Breast epithelium (tissue), 4 donors: ENCODE results near the gene PLXNA4. TPM values are rescaled to one million over a fixed set of nuclear protein-coding genes. Genes with fewer than 3 reads are reported as not detected.

Source experiments
- DNase-seq, 2 donors: peaks; one replicate each; pipeline ENCODE4 v3.0.0-alpha.2; 2019; ENCODE audit warnings: low spot score in 2 of 2
- H3K27ac ChIP-seq, 2 donors: fragments of 200-600 bp; sonication (generic) in 1 of 2; one replicate each; pipeline ENCODE4 v1.5.1; 2016 to 2019; ENCODE audit warnings: mild to moderate bottlenecking in 1 of 2
- H3K27me3 ChIP-seq, 2 donors: fragments of 200-600 bp; sonication (generic) in 1 of 2; one replicate each; pipeline versions ENCODE4 v1.5.1 to v1.6.0; 2017 to 2019; ENCODE audit warnings: control low read depth in 1 of 2, mild to moderate bottlenecking in 1 of 2
- H3K36me3 ChIP-seq: fragments of 200-600 bp; one replicate; pipeline ENCODE4 v1.5.1; 2019
- H3K4me1 ChIP-seq, 2 donors: fragments of 200-600 bp; sonication (generic); one replicate each; pipeline ENCODE4 v1.5.1; 2016 to 2019; ENCODE audit warnings: control low read depth in 1 of 2
- H3K4me3 ChIP-seq, 3 donors: fragments of 200-600 bp; sonication (generic); 1 replicate in 2 of 3; 2 replicates in 1 of 3; pipeline ENCODE4 v1.5.1; 2016 to 2019; ENCODE audit warnings: mild to moderate bottlenecking in 3 of 3, moderate library complexity in 2 of 3
- H3K9me3 ChIP-seq, 2 donors: fragments of 200-600 bp; sonication (generic) in 1 of 2; one replicate each; pipeline ENCODE4 v1.5.1; 2016 to 2019; ENCODE audit warnings: control low read depth in 1 of 2
- POLR2A ChIP-seq: fragments of 450-650 bp; IDR thresholded peaks from one replicate; pipeline ENCODE4 v1.6.1; 2016; ENCODE audit warnings: antibody characterized with exemption, mild to moderate bottlenecking, moderate library complexity
- POLR2AphosphoS5 ChIP-seq, 3 donors: sonication (generic); formaldehyde crosslinking; IDR thresholded peaks; one replicate each; pipeline ENCODE4 v1.6.1; 2017; ENCODE audit warnings: antibody characterized with exemption in 3 of 3
- intact Hi-C: fragments of 100-400 bp; cut with DNase I; formaldehyde crosslinking; loops from one replicate; pipeline ENCODE4 v1.15.1; 2023; ENCODE audit warnings: low total_unique reads
- total RNA-seq, 3 donors: library from RNA; depleted of rRNA; stranded (reverse); fragments of >200 nt; gene quantifications; one replicate each; pipeline ENCODE4 v1.1.0, GENCODE V29; 2016
- TF ChIP-seq, protein P1 (sequence below), 3 donors: fragments of 450-650 bp; IDR thresholded peaks; one replicate each; pipeline ENCODE4 v1.5.1; 2016 to 2017; ENCODE audit warnings: antibody characterized with exemption in 3 of 3, mild to moderate bottlenecking in 3 of 3, moderate library complexity in 3 of 3

The PLXNA4 gene
- total RNA-seq, 3 donors from 2014 or later: 7.2 to 32.5 (median 26.2) TPM

DNA sequence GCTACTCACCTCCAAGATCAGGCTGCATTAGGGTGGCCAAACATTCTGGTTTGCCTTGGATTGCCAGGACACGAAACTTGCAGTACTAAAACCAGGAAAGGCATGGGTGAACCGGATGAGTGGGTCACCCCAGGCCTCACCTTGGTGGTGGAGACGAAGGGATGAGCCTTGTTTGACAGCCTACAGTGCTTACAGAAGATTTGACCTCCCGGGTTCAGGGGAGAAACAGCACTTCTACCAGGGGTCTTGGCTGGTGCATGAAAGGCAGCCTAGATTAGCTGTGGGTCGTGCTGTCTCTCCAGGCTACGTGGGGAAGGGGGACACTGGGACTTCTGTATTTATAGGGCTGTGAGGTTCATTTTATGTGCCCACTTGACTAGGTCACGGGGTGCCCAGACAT lies 469.8 kb downstream of the PLXNA4 start:
- Histone ChIP-seq H3K4me3 (no peak overlapping the region), H3K9me3 (no peaks in the 10 kb centered on the region), H3K4me1 (no peaks in the 10 kb centered on the region), H3K36me3 (no peaks in the 10 kb centered on the region), H3K27me3 (no peaks in the 10 kb centered on the region), H3K27ac (no peak overlapping the region)
- DNase-seq: no peak
- TF ChIP-seq, protein P1, sequence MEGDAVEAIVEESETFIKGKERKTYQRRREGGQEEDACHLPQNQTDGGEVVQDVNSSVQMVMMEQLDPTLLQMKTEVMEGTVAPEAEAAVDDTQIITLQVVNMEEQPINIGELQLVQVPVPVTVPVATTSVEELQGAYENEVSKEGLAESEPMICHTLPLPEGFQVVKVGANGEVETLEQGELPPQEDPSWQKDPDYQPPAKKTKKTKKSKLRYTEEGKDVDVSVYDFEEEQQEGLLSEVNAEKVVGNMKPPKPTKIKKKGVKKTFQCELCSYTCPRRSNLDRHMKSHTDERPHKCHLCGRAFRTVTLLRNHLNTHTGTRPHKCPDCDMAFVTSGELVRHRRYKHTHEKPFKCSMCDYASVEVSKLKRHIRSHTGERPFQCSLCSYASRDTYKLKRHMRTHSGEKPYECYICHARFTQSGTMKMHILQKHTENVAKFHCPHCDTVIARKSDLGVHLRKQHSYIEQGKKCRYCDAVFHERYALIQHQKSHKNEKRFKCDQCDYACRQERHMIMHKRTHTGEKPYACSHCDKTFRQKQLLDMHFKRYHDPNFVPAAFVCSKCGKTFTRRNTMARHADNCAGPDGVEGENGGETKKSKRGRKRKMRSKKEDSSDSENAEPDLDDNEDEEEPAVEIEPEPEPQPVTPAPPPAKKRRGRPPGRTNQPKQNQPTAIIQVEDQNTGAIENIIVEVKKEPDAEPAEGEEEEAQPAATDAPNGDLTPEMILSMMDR (IDR thresholded peaks at IDR 0.05): no peak
- no peak for TF ChIP-seq POLR2AphosphoS5 (IDR thresholded peaks at IDR 0.05)
- TF ChIP-seq POLR2A: no peak
- intact Hi-C loops: no loop called here

DNA sequence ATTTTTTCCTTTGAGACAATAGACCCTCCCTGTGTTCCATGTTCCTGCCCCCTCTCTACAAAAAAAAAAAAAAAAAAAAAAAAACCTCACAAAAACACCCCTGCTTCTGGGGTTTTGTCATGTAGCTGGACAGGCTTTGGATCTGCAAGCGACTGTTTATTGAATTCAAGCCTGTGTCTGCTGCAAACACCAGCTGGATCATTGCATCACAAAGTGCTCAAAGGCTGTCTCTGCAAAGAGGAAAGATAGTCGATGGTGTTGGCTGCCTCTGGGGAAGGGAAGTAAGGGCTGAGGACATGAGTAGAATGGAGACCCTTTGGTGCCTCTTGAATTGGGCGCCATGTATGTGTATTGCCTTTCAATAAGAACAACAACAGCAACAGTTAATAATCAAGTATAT lies 471.2 kb downstream of the PLXNA4 start:
- Histone ChIP-seq H3K27ac (no peak overlapping the region), H3K4me3 (no peak overlapping the region), H3K36me3 (no peaks in the 10 kb centered on the region), H3K27me3 (no peaks in the 10 kb centered on the region), H3K4me1 (no peaks in the 10 kb centered on the region), H3K9me3 (no peaks in the 10 kb centered on the region)
- no peak for DNase-seq
- intact Hi-C loops: no loop called here
- no peak for TF ChIP-seq POLR2A
- TF ChIP-seq, protein P1 (IDR thresholded peaks at IDR 0.05): no peak
- TF ChIP-seq POLR2AphosphoS5 (IDR thresholded peaks at IDR 0.05): no peak

DNA sequence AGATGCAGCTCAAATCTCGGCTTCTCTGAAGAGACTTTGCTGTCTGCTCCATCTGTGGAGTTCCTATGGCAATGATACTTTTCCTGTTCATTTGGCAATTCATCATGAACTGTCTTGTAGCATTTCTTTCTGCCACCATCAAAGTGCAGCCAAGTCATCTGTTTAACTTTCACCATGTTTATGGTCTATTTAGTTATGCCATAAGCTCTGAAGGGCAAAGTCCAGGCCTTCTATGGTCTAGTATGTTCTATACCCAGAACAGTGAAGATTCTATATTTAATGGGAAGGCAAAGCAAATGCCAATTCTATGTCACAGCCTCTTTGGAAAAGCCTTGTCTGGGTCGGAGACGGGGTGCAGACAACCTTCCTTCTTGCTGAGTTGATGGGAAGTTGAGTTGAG lies 472.6 kb downstream of the PLXNA4 start:
- intact Hi-C loops: no loop called here
- Histone ChIP-seq H3K27me3 (no peaks in the 10 kb centered on the region), H3K36me3 (no peaks in the 10 kb centered on the region), H3K4me3 (no peak overlapping the region), H3K9me3 (no peaks in the 10 kb centered on the region), H3K4me1 (no peaks in the 10 kb centered on the region), H3K27ac (no peak overlapping the region)
- TF ChIP-seq POLR2AphosphoS5 (IDR thresholded peaks at IDR 0.05) (no peak), POLR2A (no peak)
- TF ChIP-seq, protein P1 (IDR thresholded peaks at IDR 0.05): no peak
- DNase-seq: no peak

DNA sequence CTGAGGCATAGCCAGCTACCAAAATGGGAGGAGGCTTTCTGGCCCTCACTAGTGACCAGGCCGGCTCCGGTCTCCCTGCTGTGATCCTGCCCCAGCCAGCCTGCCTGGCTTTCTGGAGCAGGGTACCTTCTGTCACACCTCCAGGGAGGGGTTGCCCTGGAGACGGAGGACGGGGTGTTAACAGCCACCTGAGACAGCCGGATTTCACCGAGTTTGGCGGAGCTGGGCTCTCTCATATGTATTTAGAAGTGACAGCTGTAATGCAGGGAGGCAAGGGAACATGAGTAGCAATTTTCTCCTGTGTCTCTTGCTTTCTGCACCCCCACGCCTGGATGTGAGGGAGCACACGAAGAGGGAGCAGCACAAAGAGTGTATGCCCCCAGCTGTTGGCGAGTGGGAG lies 473.3 kb downstream of the PLXNA4 start:
- no peak for TF ChIP-seq POLR2A
- TF ChIP-seq, protein P1 (IDR thresholded peaks at IDR 0.05): no peak
- intact Hi-C loops: no loop called here
- no peak overlapping the region for H3K4me3 ChIP-seq

DNA sequence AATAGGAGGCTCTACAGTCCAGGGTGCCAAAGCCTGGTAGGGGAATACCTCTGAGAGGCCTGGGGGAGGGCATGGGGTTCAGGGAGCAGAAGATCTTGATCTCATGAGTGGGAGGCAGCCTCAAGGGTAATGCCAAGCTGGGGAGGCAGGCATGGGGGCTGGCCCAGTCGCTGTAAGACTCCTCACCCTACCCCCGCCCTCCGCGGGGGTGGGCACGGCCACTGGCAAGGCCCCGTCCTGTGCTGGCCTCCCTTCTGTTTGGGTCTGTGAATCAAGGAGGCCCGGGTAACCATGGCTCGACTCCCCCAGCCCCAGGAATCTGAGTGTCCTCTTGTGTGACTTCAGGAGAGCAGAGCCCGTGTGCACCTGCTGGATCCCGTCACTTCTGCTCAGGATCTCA lies 473.9 kb downstream of the PLXNA4 start:
- intact Hi-C loops: no loop called here
- TF ChIP-seq, protein P1 (IDR thresholded peaks at IDR 0.05): no peak
- TF ChIP-seq POLR2A (no peak), POLR2AphosphoS5 (IDR thresholded peaks at IDR 0.05) (no peak)
- DNase-seq: no peak
- no peaks in the 10 kb centered on the region for H3K36me3 ChIP-seq
- H3K9me3 ChIP-seq: no peaks in the 10 kb centered on the region
- H3K4me1 ChIP-seq: no peaks in the 10 kb centered on the region
- H3K27ac ChIP-seq: no peak overlapping the region
- H3K4me3 ChIP-seq: no peak overlapping the region
- no peaks in the 10 kb centered on the region for H3K27me3 ChIP-seq

More for the DNA sequence above, 473.3 kb downstream of the PLXNA4 start:
- Histone ChIP-seq H3K27me3 (no peaks in the 10 kb centered on the region), H3K36me3 (no peaks in the 10 kb centered on the region), H3K9me3 (no peaks in the 10 kb centered on the region), H3K4me1 (no peaks in the 10 kb centered on the region), H3K27ac (no peak overlapping the region)
- DNase-seq: no peak
